Neural cell (in vitro differentiated cells): ENCODE data around the gene CNOT4. TPM values are rescaled to one million over a fixed set of nuclear protein-coding genes. Genes with fewer than 3 reads are reported as not detected.

Experiments
- H2AFZ ChIP-seq: fragments of 200-600, 300-800 bp; sonication (generic), shearing (Covaris generic); 2 replicates; pipeline ENCODE4 v1.6.0; 2014; ENCODE audit warnings: low read depth, mild to moderate bottlenecking, antibody characterized with exemption, low read length, moderate library complexity
- H3F3A ChIP-seq: fragments of 200-600 bp; shearing (Covaris generic); 2 replicates; pipeline ENCODE4 v1.6.1; 2016; ENCODE audit warnings: mild to moderate bottlenecking, moderate library complexity, mixed read lengths, antibody characterized with exemption, low read length; ENCODE audit not compliant: insufficient read depth, poor library complexity, severe bottlenecking
- H3K27ac ChIP-seq: fragments of 200-600, 300-800 bp; sonication (generic), shearing (Covaris generic); 2 replicates; pipeline ENCODE4 v1.5.1; 2014; ENCODE audit warnings: mild to moderate bottlenecking, low read length, moderate library complexity
- H3K27me3 ChIP-seq: fragments of 300-800, 200-600 bp; sonication (generic), shearing (Covaris generic); 2 replicates; pipeline ENCODE4 v1.6.0; 2014; ENCODE audit warnings: mild to moderate bottlenecking, low read depth, low read length, moderate library complexity; ENCODE audit not compliant: insufficient read depth
- H3K36me3 ChIP-seq: fragments of 300-800, 200-600 bp; sonication (generic), shearing (Covaris generic); 2 replicates; pipeline ENCODE4 v1.5.1; 2014; ENCODE audit warnings: mild to moderate bottlenecking, antibody characterized with exemption, low read length, moderate library complexity; ENCODE audit not compliant: insufficient read depth
- H3K4me2 ChIP-seq: fragments of 300-800, 200-600 bp; sonication (generic), shearing (Covaris generic); 2 replicates; pipeline ENCODE4 v1.6.0; 2014; ENCODE audit warnings: mild to moderate bottlenecking, low read length
- H3K4me3 ChIP-seq: fragments of 300-800, 200-600 bp; sonication (generic), shearing (Covaris generic); 2 replicates; pipeline ENCODE4 v1.5.1; 2014; ENCODE audit warnings: mild to moderate bottlenecking, low read length, moderate library complexity
- H3K79me2 ChIP-seq: fragments of 200-600 bp; shearing (Covaris generic); replicated peaks from 2 replicates; pipeline ENCODE4 v1.6.0; 2014; ENCODE audit warnings: mild to moderate bottlenecking, low read length, moderate library complexity; ENCODE audit not compliant: insufficient read depth
- H3K9ac ChIP-seq: fragments of 300-800, 200-600 bp; sonication (generic), shearing (Covaris generic); 2 replicates; pipeline ENCODE4 v1.6.1; 2016; ENCODE audit warnings: mild to moderate bottlenecking, low read length, mixed read lengths
- H3K9me2 ChIP-seq: fragments of 200-600 bp; shearing (Covaris generic); 2 replicates; pipeline ENCODE4 v1.6.1; 2016; ENCODE audit warnings: mild to moderate bottlenecking, low read length, mixed read lengths; ENCODE audit not compliant: insufficient read depth
- H3K9me3 ChIP-seq: fragments of 200-600, 300-800 bp; sonication (generic), shearing (Covaris generic); 2 replicates; pipeline ENCODE4 v1.6.1; 2016; ENCODE audit warnings: mild to moderate bottlenecking, mixed run types, low read length, moderate library complexity, mixed read lengths
- H4K20me1 ChIP-seq: fragments of 200-600 bp; shearing (Covaris generic); 2 replicates; pipeline ENCODE4 v1.6.1; 2016; ENCODE audit warnings: mild to moderate bottlenecking, mixed run types; ENCODE audit not compliant: insufficient read depth
- EP300 ChIP-seq: fragments of 450-650 bp; conservative IDR thresholded peaks from 2 replicates; pipeline ENCODE4 v1.6.1; 2014; ENCODE audit warnings: antibody characterized with exemption, mild to moderate bottlenecking, moderate library complexity; ENCODE audit not compliant: poor library complexity, severe bottlenecking
- EZH2 ChIP-seq: fragments of 200-600, 300-800 bp; shearing (Covaris generic), sonication (generic); IDR thresholded peaks from 2 replicates; pipeline ENCODE4 v1.6.1; 2014; ENCODE audit warnings: antibody characterized with exemption, low read length, borderline replicate concordance, mild to moderate bottlenecking; ENCODE audit not compliant: insufficient read depth, poor library complexity, severe bottlenecking
- MXI1 ChIP-seq: fragments of 450-650 bp; conservative IDR thresholded peaks from 2 replicates; pipeline ENCODE4 v1.6.1; 2014; ENCODE audit warnings: antibody characterized with exemption, mild to moderate bottlenecking; ENCODE audit not compliant: poor library complexity, severe bottlenecking
- POLR2AphosphoS5 ChIP-seq: IDR thresholded peaks from 2 replicates; pipeline ENCODE4 v1.6.1; 2012
- RAD21 ChIP-seq: fragments of 450-650 bp; conservative IDR thresholded peaks from 2 replicates; pipeline ENCODE4 v1.6.1; 2014; ENCODE audit warnings: antibody characterized with exemption, mild to moderate bottlenecking, moderate library complexity
- SMC3 ChIP-seq: fragments of 450-650 bp; conservative IDR thresholded peaks from 2 replicates; pipeline ENCODE4 v1.6.1; 2014; ENCODE audit warnings: antibody characterized with exemption, mild to moderate bottlenecking, moderate library complexity; ENCODE audit not compliant: poor library complexity
- TAF1 ChIP-seq: IDR thresholded peaks from 2 replicates; pipeline ENCODE4 v1.6.1; 2012; ENCODE audit warnings: low read depth
- polyA plus RNA-seq: library from polyadenylated mRNA; depleted of rRNA; stranded (reverse); fragments of >200 nt; gene quantifications from 2 replicates; pipeline ENCODE4 v1.2.3, GENCODE V29; 2014
- TF ChIP-seq, protein P1 (sequence below): IDR thresholded peaks from 2 replicates; pipeline ENCODE4 v1.6.1; 2012; ENCODE audit warnings: borderline replicate concordance
- TF ChIP-seq, protein P2 (sequence below): fragments of 450-650 bp; IDR thresholded peaks from 2 replicates; pipeline ENCODE4 v1.5.1; 2014; ENCODE audit warnings: antibody characterized with exemption, mild to moderate bottlenecking, moderate library complexity; ENCODE audit not compliant: poor library complexity, severe bottlenecking

The CNOT4 gene
- polyA plus RNA-seq, 1 donor from 2014 or later, result 6.4 TPM

DNA sequence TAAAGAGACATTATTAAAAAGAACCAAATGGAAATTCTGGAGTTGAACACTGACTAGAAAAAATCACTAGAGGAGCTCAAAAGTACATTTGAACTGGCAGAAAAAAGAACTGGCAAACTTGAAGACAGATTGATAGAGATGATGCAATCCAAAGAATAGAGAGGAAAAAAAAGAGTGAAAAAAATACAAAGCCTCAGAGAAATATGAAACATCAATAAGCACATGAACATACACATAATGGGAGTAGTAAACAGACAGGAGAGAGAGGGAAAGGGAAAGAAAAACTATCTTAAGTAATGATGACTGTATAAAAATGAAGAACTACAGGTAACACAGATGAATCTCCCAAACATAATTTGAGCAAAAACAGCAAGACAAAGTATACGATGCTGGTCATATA is 61.1 kb downstream of the CNOT4 start:
- Histone ChIP-seq H3K79me2 (peaks cover 4% of the 10 kb centered on the region), H2AFZ (no peak overlapping the region), H4K20me1 (no peaks in the 10 kb centered on the region), H3F3A (peaks cover 3% of the 10 kb centered on the region), H3K4me3 (no peak overlapping the region), H3K9ac (no peak overlapping the region), H3K9me3 (no peaks in the 10 kb centered on the region), H3K27ac (peak overlapping the region; percentile 54), H3K4me2 (peak overlapping the region; percentile 10), H3K36me3 (peaks cover 3% of the 10 kb centered on the region), H3K27me3 (no peaks in the 10 kb centered on the region), H3K9me2 (no peaks in the 10 kb centered on the region)
- no peak for TF ChIP-seq POLR2AphosphoS5
- no peak for TF ChIP-seq TAF1
- no peak for TF ChIP-seq MXI1
- TF ChIP-seq, protein P1, sequence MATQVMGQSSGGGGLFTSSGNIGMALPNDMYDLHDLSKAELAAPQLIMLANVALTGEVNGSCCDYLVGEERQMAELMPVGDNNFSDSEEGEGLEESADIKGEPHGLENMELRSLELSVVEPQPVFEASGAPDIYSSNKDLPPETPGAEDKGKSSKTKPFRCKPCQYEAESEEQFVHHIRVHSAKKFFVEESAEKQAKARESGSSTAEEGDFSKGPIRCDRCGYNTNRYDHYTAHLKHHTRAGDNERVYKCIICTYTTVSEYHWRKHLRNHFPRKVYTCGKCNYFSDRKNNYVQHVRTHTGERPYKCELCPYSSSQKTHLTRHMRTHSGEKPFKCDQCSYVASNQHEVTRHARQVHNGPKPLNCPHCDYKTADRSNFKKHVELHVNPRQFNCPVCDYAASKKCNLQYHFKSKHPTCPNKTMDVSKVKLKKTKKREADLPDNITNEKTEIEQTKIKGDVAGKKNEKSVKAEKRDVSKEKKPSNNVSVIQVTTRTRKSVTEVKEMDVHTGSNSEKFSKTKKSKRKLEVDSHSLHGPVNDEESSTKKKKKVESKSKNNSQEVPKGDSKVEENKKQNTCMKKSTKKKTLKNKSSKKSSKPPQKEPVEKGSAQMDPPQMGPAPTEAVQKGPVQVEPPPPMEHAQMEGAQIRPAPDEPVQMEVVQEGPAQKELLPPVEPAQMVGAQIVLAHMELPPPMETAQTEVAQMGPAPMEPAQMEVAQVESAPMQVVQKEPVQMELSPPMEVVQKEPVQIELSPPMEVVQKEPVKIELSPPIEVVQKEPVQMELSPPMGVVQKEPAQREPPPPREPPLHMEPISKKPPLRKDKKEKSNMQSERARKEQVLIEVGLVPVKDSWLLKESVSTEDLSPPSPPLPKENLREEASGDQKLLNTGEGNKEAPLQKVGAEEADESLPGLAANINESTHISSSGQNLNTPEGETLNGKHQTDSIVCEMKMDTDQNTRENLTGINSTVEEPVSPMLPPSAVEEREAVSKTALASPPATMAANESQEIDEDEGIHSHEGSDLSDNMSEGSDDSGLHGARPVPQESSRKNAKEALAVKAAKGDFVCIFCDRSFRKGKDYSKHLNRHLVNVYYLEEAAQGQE, result no peak
- TF ChIP-seq EP300, result no peak
- no peak for TF ChIP-seq RAD21
- TF ChIP-seq SMC3, result no peak
- TF ChIP-seq, protein P2, sequence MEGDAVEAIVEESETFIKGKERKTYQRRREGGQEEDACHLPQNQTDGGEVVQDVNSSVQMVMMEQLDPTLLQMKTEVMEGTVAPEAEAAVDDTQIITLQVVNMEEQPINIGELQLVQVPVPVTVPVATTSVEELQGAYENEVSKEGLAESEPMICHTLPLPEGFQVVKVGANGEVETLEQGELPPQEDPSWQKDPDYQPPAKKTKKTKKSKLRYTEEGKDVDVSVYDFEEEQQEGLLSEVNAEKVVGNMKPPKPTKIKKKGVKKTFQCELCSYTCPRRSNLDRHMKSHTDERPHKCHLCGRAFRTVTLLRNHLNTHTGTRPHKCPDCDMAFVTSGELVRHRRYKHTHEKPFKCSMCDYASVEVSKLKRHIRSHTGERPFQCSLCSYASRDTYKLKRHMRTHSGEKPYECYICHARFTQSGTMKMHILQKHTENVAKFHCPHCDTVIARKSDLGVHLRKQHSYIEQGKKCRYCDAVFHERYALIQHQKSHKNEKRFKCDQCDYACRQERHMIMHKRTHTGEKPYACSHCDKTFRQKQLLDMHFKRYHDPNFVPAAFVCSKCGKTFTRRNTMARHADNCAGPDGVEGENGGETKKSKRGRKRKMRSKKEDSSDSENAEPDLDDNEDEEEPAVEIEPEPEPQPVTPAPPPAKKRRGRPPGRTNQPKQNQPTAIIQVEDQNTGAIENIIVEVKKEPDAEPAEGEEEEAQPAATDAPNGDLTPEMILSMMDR, result no peak
- no peak for TF ChIP-seq EZH2

DNA sequence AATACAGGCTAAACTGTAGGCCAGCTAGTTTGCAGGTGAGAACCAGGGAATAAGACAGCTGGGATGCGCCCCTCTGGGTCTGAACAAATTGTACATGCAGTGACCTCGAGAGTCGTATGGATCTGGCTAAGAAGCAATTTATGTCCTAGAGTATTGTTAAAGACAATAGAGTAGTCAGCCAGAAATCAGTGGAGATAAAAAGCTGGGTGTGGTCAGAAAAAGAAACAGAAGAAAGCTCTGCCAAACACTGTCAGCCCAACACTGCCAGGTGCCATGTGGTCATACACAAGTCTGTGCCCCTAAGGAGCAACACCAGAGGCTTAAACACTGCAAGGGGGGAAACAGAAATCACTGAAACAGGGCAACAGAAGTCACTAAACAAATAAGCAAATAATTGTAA is 62.2 kb downstream of the CNOT4 start:
- Histone ChIP-seq H2AFZ (no peak overlapping the region), H3K27me3 (no peaks in the 10 kb centered on the region), H3K9me2 (no peaks in the 10 kb centered on the region), H4K20me1 (no peaks in the 10 kb centered on the region), H3F3A (peaks cover 3% of the 10 kb centered on the region), H3K79me2 (peaks cover 3% of the 10 kb centered on the region), H3K9ac (no peak overlapping the region), H3K9me3 (no peaks in the 10 kb centered on the region), H3K4me3 (peak overlapping the region; percentile 5), H3K36me3 (peaks cover 3% of the 10 kb centered on the region), H3K27ac (peak overlapping the region; percentile 8), H3K4me2 (no peak overlapping the region)
- TF ChIP-seq EZH2 (no peak), RAD21 (no peak), TAF1 (no peak), POLR2AphosphoS5 (no peak), SMC3 (no peak), EP300 (no peak), MXI1 (no peak)
- TF ChIP-seq, protein P2, result no peak
- TF ChIP-seq, protein P1, result no peak
